Measurements from ENCODE around the gene SNX8. TPM values are rescaled to one million over a fixed set of nuclear protein-coding genes. Genes with fewer than 3 reads are reported as not detected.

The SNX8 gene
- total and polyA plus RNA-seq, 4 donors = 24.6 to 54.6 (median 45.8) TPM

- WGBS, 2 donors = 85 to 91% methylated on average over 11 of the region's 11 CpGs
- Histone ChIP-seq H3K9me3 (ENCODE audit: control insufficient read depth in 4 of 4, insufficient read depth in 3 of 4, low read length in 3 of 4) (no peaks in the 10 kb centered on the region), H3K36me3 (ENCODE audit: control insufficient read depth in 4 of 4, insufficient read depth in 4 of 4, low read length in 4 of 4) (peaks cover 13 to 32% (median 23%) of the 10 kb centered on the region in 4 donors), H3K9ac (ENCODE audit: insufficient read depth in 1 of 2, low read length in 2 of 2) (no peak overlapping the region), H3K4me1 (ENCODE audit: control insufficient read depth in 5 of 5, insufficient read depth in 5 of 5, low read length in 5 of 5) (peaks cover 0 to 20% (median 12%) of the 10 kb centered on the region in 5 donors), H3K4me3 (no peak overlapping the region), H3K27me3 (ENCODE audit: control insufficient read depth in 3 of 3, insufficient read depth in 3 of 3, low read length in 2 of 3) (no peaks in the 10 kb centered on the region), H3K27ac (ENCODE audit: low read depth in 1 of 2, low read length in 1 of 2) (no peak overlapping the region)
- ATAC-seq (ENCODE audit: insufficient read depth, low FRiP score) (no peak), DNase-seq (no peak)
- no peak for TF ChIP-seq CTCF (IDR thresholded peaks at IDR 0.05; ENCODE audit: control extremely low read depth, extremely low read depth)
These were observed 45.4 kb upstream of the SNX8 start for GRCh38 chr7:2359610-2360009.

- Histone ChIP-seq H3K27ac (ENCODE audit: low read depth in 1 of 2, low read length in 1 of 2) (no peak overlapping the region), H3K27me3 (ENCODE audit: control insufficient read depth in 3 of 3, insufficient read depth in 3 of 3, low read length in 2 of 3) (no peaks in the 10 kb centered on the region), H3K4me1 (ENCODE audit: control insufficient read depth in 5 of 5, insufficient read depth in 5 of 5, low read length in 5 of 5) (peaks cover 0 to 20% (median 12%) of the 10 kb centered on the region in 5 donors), H3K9me3 (ENCODE audit: control insufficient read depth in 4 of 4, insufficient read depth in 3 of 4, low read length in 3 of 4) (no peaks in the 10 kb centered on the region), H3K9ac (ENCODE audit: insufficient read depth in 1 of 2, low read length in 2 of 2) (peak overlapping the region in 1 of 2 donors; percentile 23), H3K36me3 (ENCODE audit: control insufficient read depth in 4 of 4, insufficient read depth in 4 of 4, low read length in 4 of 4) (peaks cover 8 to 27% (median 19%) of the 10 kb centered on the region in 4 donors), H3K4me3 (no peak overlapping the region)
- DNase-seq (peak in 2 of 3 donors; percentile 17 to 63), ATAC-seq (ENCODE audit: insufficient read depth, low FRiP score) (no peak)
- WGBS, 2 donors = 54 to 63% methylated on average over 8 of the region's 8 CpGs
- TF ChIP-seq CTCF (IDR thresholded peaks at IDR 0.05; ENCODE audit: control extremely low read depth, extremely low read depth) = no peak
These were observed 44.8 kb upstream of the SNX8 start for GRCh38 chr7:2358968-2359527.

GRCh38 chr7:2357571-2357970 is 43.3 kb upstream of the SNX8 start:
- WGBS, 2 donors = 27 to 66% methylated on average over 6 of the region's 6 CpGs
- ATAC-seq (ENCODE audit: insufficient read depth, low FRiP score) (no peak), DNase-seq (no peak)
- Histone ChIP-seq H3K4me3 (no peak overlapping the region), H3K9ac (ENCODE audit: insufficient read depth in 1 of 2, low read length in 2 of 2) (no peak overlapping the region), H3K4me1 (ENCODE audit: control insufficient read depth in 5 of 5, insufficient read depth in 5 of 5, low read length in 5 of 5) (peaks cover 0 to 25% (median 12%) of the 10 kb centered on the region in 5 donors), H3K27ac (ENCODE audit: low read depth in 1 of 2, low read length in 1 of 2) (no peak overlapping the region), H3K36me3 (ENCODE audit: control insufficient read depth in 4 of 4, insufficient read depth in 4 of 4, low read length in 4 of 4) (peaks cover 4 to 17% (median 9%) of the 10 kb centered on the region in 4 donors), H3K27me3 (ENCODE audit: control insufficient read depth in 3 of 3, insufficient read depth in 3 of 3, low read length in 2 of 3) (no peaks in the 10 kb centered on the region), H3K9me3 (ENCODE audit: control insufficient read depth in 4 of 4, insufficient read depth in 3 of 4, low read length in 3 of 4) (no peaks in the 10 kb centered on the region)
- TF ChIP-seq CTCF (IDR thresholded peaks at IDR 0.05; ENCODE audit: control extremely low read depth, extremely low read depth) = no peak

GRCh38 chr7:2357165-2357564 is 42.9 kb upstream of the SNX8 start:
- 66 to 69% methylated on average over 8 of the region's 8 CpGs for WGBS, 2 donors
- H3K27ac ChIP-seq (ENCODE audit: low read depth in 1 of 2, low read length in 1 of 2) = no peak overlapping the region
- DNase-seq (no peak), ATAC-seq (ENCODE audit: insufficient read depth, low FRiP score) (no peak)
- no peak for TF ChIP-seq CTCF (IDR thresholded peaks at IDR 0.05; ENCODE audit: control extremely low read depth, extremely low read depth)
- no peaks in the 10 kb centered on the region for H3K9me3 ChIP-seq (ENCODE audit: control insufficient read depth in 4 of 4, insufficient read depth in 3 of 4, low read length in 3 of 4)
- H3K4me1 ChIP-seq (ENCODE audit: control insufficient read depth in 5 of 5, insufficient read depth in 5 of 5, low read length in 5 of 5) = peaks cover 0 to 25% (median 12%) of the 10 kb centered on the region in 5 donors
- H3K4me3 ChIP-seq = no peak overlapping the region
- no peaks in the 10 kb centered on the region for H3K27me3 ChIP-seq (ENCODE audit: control insufficient read depth in 3 of 3, insufficient read depth in 3 of 3, low read length in 2 of 3)
- H3K36me3 ChIP-seq (ENCODE audit: control insufficient read depth in 4 of 4, insufficient read depth in 4 of 4, low read length in 4 of 4) = peaks cover 4 to 13% (median 5%) of the 10 kb centered on the region in 4 donors
- H3K9ac ChIP-seq (ENCODE audit: insufficient read depth in 1 of 2, low read length in 2 of 2) = no peak overlapping the region

Data from lung (tissue), 12 donors.